Thymus (tissue), 11 donors: Measurements from ENCODE around the gene PERCC1. TPM values are rescaled to one million over a fixed set of nuclear protein-coding genes. Genes with fewer than 3 reads are reported as not detected.
A peak's percentile ranks its signal among the peaks of the same experiment; 100 is the strongest.
"Not testable (repeated sequence)": the region's sequence is repeated elsewhere in the genome, so short reads cannot be mapped to it uniquely, and the experiment has no call there.

Experiments
- DNase-seq, 9 donors: peaks; one replicate each; pipeline ENCODE4 v3.0.0-alpha.2; 2013; ENCODE audit warnings: low spot score in 9 of 9, low read depth in 6 of 9, missing footprints in 1 of 9
- H3K27ac ChIP-seq, 2 donors: one replicate each; pipeline ENCODE4 v1.5.1; 2013; ENCODE audit warnings: control low read depth in 1 of 2, low read depth in 1 of 2, low read length in 1 of 2, mild to moderate bottlenecking in 1 of 2, moderate library complexity in 1 of 2
- H3K27me3 ChIP-seq, 2 donors: one replicate each; pipeline ENCODE4 v1.5.1; 2013; ENCODE audit warnings: low read length in 1 of 2; ENCODE audit not compliant: control insufficient read depth in 2 of 2, insufficient read depth in 1 of 2
- H3K36me3 ChIP-seq, 2 donors: one replicate each; pipeline ENCODE4 v1.5.1; 2013; ENCODE audit warnings: low read length in 1 of 2, mild to moderate bottlenecking in 1 of 2, moderate library complexity in 1 of 2; ENCODE audit not compliant: control insufficient read depth in 2 of 2, insufficient read depth in 2 of 2
- H3K4me1 ChIP-seq, 2 donors: one replicate each; pipeline ENCODE4 v1.5.1; 2013; ENCODE audit warnings: low read length in 2 of 2; ENCODE audit not compliant: control insufficient read depth in 2 of 2, insufficient read depth in 2 of 2
- H3K4me3 ChIP-seq, 2 donors: one replicate each; pipeline ENCODE4 v1.5.1; 2013; ENCODE audit warnings: low read length in 2 of 2, control low read depth in 1 of 2, mild to moderate bottlenecking in 1 of 2
- H3K9me3 ChIP-seq, 2 donors: one replicate each; pipeline ENCODE4 v1.5.1; 2013; ENCODE audit warnings: low read length in 1 of 2, mild to moderate bottlenecking in 1 of 2; ENCODE audit not compliant: control insufficient read depth in 2 of 2, insufficient read depth in 1 of 2
- WGBS: extraction: QIAGEN DNeasy Blood & Tissue Kit; methylation state at CpG from one replicate; pipeline ENCODE4 v1.1.7; 2013; 5-methylcytosine and 5-hydroxymethylcytosine counted together
- polyA plus RNA-seq: library from polyadenylated mRNA; stranded (reverse); fragments of 200-250 nt; gene quantifications from one replicate; pipeline ENCODE4 v1.2.3, GENCODE V29; 2013
- total RNA-seq: library from RNA; stranded (reverse); fragments of 120-200 nt; gene quantifications from one replicate; pipeline ENCODE4 v1.2.4, GENCODE V29; 2013
- donor health status: healthy.

PERCC1 gene
- total and polyA plus RNA-seq, 2 donors = 0.07 TPM; not detected in 1

DNA sequence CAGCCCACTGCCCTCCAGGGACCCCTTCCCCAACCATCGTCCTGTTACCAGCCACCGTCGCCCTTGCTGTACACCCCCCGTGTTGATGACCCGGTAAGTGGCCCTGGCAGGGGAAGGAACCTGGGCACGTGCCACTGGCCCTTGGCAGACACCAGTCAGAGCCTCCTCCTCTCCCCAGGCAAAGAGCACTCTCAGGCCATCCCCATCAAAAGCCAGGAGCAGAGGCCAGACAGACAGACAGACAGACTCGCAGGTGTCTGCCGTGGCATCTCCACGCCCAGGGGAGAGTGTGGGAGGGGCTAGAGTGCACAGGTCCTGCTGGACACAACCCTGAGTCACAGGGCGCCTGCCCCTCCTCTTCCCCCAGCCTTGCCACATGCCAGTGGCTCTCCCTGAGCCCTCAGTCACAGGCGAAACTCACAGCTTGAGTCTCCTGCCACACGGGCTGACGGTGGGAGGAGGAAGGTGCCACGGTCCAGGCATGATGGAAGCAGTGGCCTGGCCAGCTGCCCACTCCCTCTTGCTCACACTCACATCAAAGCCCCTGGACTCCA, 36.2 kb downstream of the PERCC1 start:
- peaks cover 0 to 4% of the 10 kb centered on the region in 2 donors for H3K4me1 ChIP-seq
- 94% methylated on average over 14 of the region's 14 CpGs for WGBS
- H3K4me3 ChIP-seq = no peak overlapping the region
- H3K27me3 ChIP-seq = no peaks in the 10 kb centered on the region
- H3K27ac ChIP-seq = no peak overlapping the region
- no peaks in the 10 kb centered on the region for H3K9me3 ChIP-seq
- H3K36me3 ChIP-seq = peaks cover 0 to 19% of the 10 kb centered on the region in 2 donors
- no peak for DNase-seq

DNA sequence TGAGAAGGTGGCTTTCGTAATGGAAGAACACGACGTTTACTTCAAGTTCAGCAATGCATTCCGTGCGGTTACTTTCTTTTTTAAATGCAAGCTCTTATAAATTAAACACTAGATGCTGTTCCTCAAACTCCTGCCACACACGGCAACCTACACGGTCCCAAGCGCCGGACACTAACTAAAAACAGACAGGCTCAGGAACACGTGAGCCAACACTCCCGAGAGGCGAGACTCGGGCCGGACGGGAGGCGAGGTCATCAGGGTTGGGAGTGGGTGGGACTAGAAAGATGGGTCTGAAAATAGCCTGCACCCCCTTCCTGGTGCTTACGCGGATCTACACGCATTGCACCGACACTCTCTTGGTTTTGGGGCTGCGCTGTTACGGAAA, 37.5 kb downstream of the PERCC1 start:
- peaks cover 0 to 15% of the 10 kb centered on the region in 2 donors for H3K36me3 ChIP-seq
- H3K27ac ChIP-seq = no peak overlapping the region
- H3K4me3 ChIP-seq = no peak overlapping the region
- peaks cover 0 to 4% of the 10 kb centered on the region in 2 donors for H3K4me1 ChIP-seq
- H3K27me3 ChIP-seq = no peaks in the 10 kb centered on the region
- no peaks in the 10 kb centered on the region for H3K9me3 ChIP-seq
- DNase-seq = no peak
- WGBS = 97% methylated on average over 22 of the region's 22 CpGs

DNA sequence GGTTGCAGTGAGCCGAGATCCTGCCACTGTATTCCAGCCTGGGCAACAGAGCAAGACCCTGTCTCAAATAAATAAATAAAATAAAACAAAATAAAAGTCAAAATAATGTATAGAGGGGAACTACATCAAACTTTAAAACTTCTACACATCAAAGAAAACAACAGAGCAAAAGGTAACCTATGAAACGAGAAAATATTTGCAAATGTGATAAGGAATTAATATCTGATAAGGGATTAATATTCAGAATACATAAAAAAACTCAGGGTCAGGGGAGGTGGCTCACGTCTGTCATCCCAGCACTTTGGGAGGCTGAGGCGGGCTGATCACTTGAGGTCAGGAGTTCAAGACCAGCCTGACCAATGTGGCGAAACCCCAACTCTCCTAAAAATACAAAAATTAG, 38.3 kb downstream of the PERCC1 start:
- peaks cover 0 to 13% of the 10 kb centered on the region in 2 donors for H3K36me3 ChIP-seq
- 94% methylated on average over 5 of the region's 5 CpGs for WGBS
- peaks cover 7 to 10% of the 10 kb centered on the region in 2 donors for H3K4me1 ChIP-seq
- H3K4me3 ChIP-seq, H3K27me3 ChIP-seq, H3K9me3 ChIP-seq, H3K27ac ChIP-seq, DNase-seq: not testable (repeated sequence)

DNA sequence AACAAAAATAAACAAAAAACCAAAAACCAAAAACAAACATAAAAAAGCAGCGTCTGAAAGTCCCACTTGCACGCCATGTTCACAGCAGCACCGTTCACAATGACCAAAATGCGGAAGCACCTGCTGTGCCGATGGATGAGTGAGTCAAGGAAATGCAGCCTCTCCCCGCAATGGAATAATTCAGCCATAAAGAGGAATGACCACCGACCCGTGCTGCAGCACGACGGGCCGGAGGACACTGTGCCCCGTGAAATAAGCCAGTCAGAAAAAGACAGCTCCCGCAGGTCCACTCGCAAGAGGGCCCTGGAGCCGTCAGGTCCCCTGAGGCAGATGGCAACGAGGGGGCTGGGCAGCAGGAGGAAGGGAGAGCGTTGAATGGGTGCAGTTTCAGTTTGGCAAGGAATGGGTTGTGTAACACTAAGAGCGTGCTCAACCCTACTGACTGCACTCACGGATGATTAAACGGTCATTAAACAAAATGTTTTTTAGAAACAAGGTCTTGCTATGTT, 38.9 kb downstream of the PERCC1 start:
- Histone ChIP-seq H3K9me3 (no peaks in the 10 kb centered on the region), H3K4me1 (peaks cover 9 to 10% of the 10 kb centered on the region in 2 donors), H3K27ac (no peak overlapping the region), H3K36me3 (peaks cover 0 to 9% of the 10 kb centered on the region in 2 donors), H3K4me3 (no peak overlapping the region), H3K27me3 (no peaks in the 10 kb centered on the region)
- 76% methylated on average over 20 of the region's 20 CpGs for WGBS
- DNase-seq = no peak

DNA sequence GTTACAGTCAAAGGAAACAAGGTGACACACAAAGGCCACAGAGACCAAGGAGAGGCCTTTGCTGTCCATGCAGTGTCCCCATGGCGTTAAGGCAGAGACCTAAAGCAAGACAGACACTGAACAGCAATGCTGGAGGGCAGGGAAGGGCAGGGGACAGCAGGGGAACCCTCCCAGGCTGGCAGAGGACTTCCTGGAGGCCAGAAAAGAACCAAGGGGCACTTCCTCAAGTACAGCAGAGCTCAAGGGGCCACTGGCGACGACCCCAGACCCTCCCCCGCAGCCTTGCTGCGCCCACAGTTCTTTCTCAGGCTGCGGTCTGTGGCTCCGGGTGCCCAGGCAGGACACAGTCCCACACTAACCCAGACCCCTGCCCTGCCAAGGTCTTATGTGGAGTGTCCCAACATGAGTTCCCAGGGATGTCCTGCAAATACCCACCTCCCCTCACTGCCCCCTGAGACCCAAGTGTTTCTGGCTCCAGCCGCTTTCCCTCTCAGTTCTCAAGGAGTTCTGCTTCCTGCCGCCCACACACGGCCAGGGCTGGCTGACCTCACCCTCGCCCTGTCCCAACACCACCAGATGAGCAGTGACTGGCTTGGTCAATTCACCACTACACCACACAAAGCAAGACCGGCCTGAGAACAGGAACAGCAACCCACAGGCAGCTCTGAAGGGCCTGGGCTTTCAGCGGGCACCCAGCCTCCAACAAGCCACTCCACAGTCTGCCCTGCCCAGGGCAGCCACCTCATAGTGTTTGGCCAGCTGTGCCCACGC, 39.8 kb downstream of the PERCC1 start:
- WGBS = 89% methylated on average over 14 of the region's 14 CpGs
- no peak for DNase-seq
- Histone ChIP-seq H3K4me3 (no peak overlapping the region), H3K27me3 (no peaks in the 10 kb centered on the region), H3K4me1 (peaks cover 10 to 13% of the 10 kb centered on the region in 2 donors), H3K9me3 (no peaks in the 10 kb centered on the region), H3K27ac (no peak overlapping the region), H3K36me3 (peaks cover 0 to 5% of the 10 kb centered on the region in 2 donors)

DNA sequence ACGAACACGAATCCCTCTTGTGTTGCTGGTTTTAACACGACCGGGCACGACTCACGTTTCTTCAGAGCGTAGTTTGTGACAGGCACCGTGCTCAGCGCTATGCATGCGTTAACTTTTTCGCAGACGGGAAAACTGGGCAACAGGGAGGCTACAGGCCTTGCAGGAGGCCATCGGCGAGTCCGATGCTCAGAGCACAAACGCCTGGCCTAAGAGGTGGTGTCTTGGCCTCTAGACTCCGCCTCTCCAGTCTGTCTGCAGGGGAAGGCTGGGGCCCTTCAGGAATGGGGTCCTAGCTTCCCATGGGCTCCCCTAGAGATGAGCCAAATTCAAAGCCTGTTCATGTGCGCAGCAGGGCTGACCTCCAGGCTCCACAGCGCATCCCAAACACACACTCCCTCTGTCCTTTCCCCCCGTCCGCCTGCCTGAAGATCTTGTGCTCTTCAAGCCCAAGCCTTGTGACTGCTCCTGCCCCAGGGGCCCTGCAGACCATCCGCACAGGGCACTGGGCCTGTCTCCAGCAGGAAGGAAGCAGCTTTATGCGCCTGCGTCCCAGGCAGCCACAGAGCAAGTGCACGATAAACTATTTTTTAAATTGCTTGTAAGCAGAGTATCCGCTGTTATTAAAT, 40.8 kb downstream of the PERCC1 start:
- no peaks in the 10 kb centered on the region for H3K9me3 ChIP-seq
- 62% methylated on average over 26 of the region's 26 CpGs for WGBS
- no peak overlapping the region for H3K4me3 ChIP-seq
- H3K36me3 ChIP-seq = peaks cover 0 to 5% of the 10 kb centered on the region in 2 donors
- peaks cover 10 to 15% of the 10 kb centered on the region in 2 donors for H3K4me1 ChIP-seq
- H3K27me3 ChIP-seq = no peaks in the 10 kb centered on the region
- H3K27ac ChIP-seq = peak overlapping the region in 1 of 2 donors; percentile 25
- DNase-seq = no peak

DNA sequence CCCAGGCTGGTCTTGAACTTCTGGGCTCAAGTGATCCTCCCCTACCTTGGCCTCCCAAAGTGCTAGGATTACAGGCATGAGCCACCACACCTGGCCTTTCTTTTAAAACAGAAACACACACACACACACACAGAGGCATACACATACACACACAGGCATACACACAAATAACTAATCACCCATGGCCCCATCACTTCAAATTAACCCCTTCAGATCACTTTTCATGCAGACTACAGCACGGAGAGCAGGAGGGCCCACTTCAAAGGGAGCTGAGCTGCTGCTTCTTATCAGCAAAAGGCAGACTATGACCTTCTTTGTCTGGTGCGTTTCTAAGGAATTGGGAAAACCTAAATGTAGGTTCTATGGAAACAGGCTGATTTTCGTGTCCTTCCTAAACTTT, 42.1 kb downstream of the PERCC1 start:
- H3K36me3 ChIP-seq = peaks cover 0 to 5% of the 10 kb centered on the region in 2 donors
- H3K4me1 ChIP-seq = peaks cover 10 to 15% of the 10 kb centered on the region in 2 donors
- H3K27me3 ChIP-seq = no peaks in the 10 kb centered on the region
- no peak for DNase-seq
- no peaks in the 10 kb centered on the region for H3K9me3 ChIP-seq
- H3K4me3 ChIP-seq = no peak overlapping the region
- WGBS = 93% methylated on average over 3 of the region's 3 CpGs
- no peak overlapping the region for H3K27ac ChIP-seq

DNA sequence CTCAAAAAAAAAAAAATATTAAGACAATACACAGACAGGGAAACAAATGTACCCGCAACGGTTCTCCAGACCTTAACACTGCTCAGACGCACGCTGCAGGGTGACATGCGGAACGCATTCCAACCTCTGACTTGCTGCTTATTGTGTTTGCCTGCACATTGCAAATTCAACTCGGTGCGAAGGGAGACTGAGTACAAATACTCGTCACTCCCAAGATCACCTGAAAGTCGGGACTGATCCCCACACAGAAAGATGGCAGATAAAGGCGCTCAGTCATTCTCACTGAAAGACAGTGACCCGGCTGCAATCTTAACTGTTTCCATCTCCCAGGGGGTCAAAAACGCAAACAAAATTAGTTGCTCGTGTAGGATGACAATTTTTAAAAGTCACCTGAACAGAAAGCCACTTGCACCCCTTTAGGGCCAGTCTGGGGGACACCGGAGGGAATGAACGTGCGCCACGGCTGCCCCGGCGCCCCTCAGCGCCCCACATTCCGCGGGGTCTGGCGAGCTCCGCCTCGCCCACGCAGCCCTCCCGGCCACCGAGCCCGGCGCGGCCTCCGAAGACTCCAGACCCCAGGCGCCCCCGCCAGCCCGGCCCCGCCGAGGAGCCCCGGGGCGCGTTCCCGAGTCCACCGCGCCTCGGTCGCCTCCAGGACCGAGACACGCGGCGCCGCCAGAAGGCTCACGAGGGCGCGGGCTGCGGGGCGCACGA, 43.4 kb downstream of the PERCC1 start:
- peak in 3 of 9 donors; percentile 10 to 22 (median 18) for DNase-seq
- H3K27ac ChIP-seq = peak overlapping the region in 1 of 2 donors; percentile 74
- peaks cover 0 to 5% of the 10 kb centered on the region in 2 donors for H3K36me3 ChIP-seq
- H3K4me1 ChIP-seq = peaks cover 10 to 15% of the 10 kb centered on the region in 2 donors
- peaks cover 0 to 2% of the 10 kb centered on the region in 2 donors for H3K9me3 ChIP-seq
- WGBS = 10% methylated on average over 57 of the region's 57 CpGs
- H3K27me3 ChIP-seq = no peaks in the 10 kb centered on the region
- H3K4me3 ChIP-seq = peak overlapping the region; percentile 71 to 88
